Measurements from ENCODE around the gene CD2BP2. TPM values are rescaled to one million over a fixed set of nuclear protein-coding genes. Genes with fewer than 3 reads are reported as not detected.

CD2BP2 gene
- polyA plus RNA-seq, 1 of the 3 experiments (the other 2 are of a cell fraction) = 80.8 TPM

GRCh38 chr16:30355954-30356308, 823 bp upstream of the CD2BP2 start:
- peak; percentile 41 for DNase-seq
- peaks cover 34 to 39% of the 10 kb centered on the region in 2 experiments for H3K4me1 ChIP-seq (ENCODE audit: control insufficient read depth in 1 of 2, insufficient read depth in 2 of 2, low read depth in 1 of 2, low read length in 1 of 2)
- peaks cover 21% of the 10 kb centered on the region for H4K20me1 ChIP-seq (ENCODE audit: insufficient read depth)
- peaks cover 10% of the 10 kb centered on the region for H3F3A ChIP-seq (replicated peaks; ENCODE audit: insufficient read depth)
- peaks cover 20 to 58% of the 10 kb centered on the region in 2 experiments for H3K36me3 ChIP-seq (replicated peaks in 1 of 2; ENCODE audit: control insufficient read depth in 1 of 2, insufficient read depth in 2 of 2, low read length in 1 of 2)
- 70% methylated on average over 3 of the region's 7 CpGs for WGBS (ENCODE audit: low lambda C conversion rate)
- H2AFZ ChIP-seq (ENCODE audit: low read depth) = peak overlapping the region; percentile 60; the same call in 1 of the 2 replicates
- no peaks in the 10 kb centered on the region for H3K9me3 ChIP-seq
- POLR2A ChIA-PET = interaction anchor here (1.2 to 1.6 kb wide), 5 partner anchors 9 to 53 kb away, joined by 3 to 19 read pairs (median 5); partner anchors contain the start of genes TBC1D10B and ZNF48
- H3K4me2 ChIP-seq = peak overlapping the region; percentile 96
- no peaks in the 10 kb centered on the region for H3K9me2 ChIP-seq
- peaks cover 42% of the 10 kb centered on the region for H3K79me2 ChIP-seq (ENCODE audit: insufficient read depth)
- peak overlapping the region; percentile 93 to 99 for H3K4me3 ChIP-seq (ENCODE audit: low read depth in 2 of 2, low read length in 1 of 2)
- H3K9ac ChIP-seq = peak overlapping the region; percentile 96
- CTCF ChIA-PET = interaction anchor here (1.1 to 3.6 kb wide), 4 partner anchors 13 to 53 kb away, joined by 3 to 23 read pairs (median 4); partner anchors contain the start of genes TBC1D10B and ZNF771
- TF ChIP-seq POLR2AphosphoS5 (IDR thresholded peaks at IDR 0.05; ENCODE audit: low read depth, low read length) (no peak), FOSL2 (IDR thresholded peaks at IDR 0.05; ENCODE audit: borderline replicate concordance, low read depth) (no peak), USF1 (IDR thresholded peaks at IDR 0.05; ENCODE audit: borderline replicate concordance, low read depth) (no peak), GATA2 (CRISPR knock-in tag; IDR thresholded peaks at IDR 0.05) (no peak), NFIC (IDR thresholded peaks at IDR 0.05; ENCODE audit: borderline replicate concordance) (no peak), FOXJ3 (CRISPR knock-in tag; IDR thresholded peaks at IDR 0.05) (no peak)
- H3K27ac ChIP-seq (ENCODE audit: low read depth in 2 of 2, low read length in 1 of 2) = peak overlapping the region; percentile 95 to 99
- H3K27me3 ChIP-seq (ENCODE audit: insufficient read depth) = no peaks in the 10 kb centered on the region

- Histone ChIP-seq H3K9me2 (no peaks in the 10 kb centered on the region), H3F3A (replicated peaks; ENCODE audit: insufficient read depth) (peaks cover 13% of the 10 kb centered on the region), H3K4me3 (ENCODE audit: low read depth in 2 of 2, low read length in 1 of 2) (peak overlapping the region; percentile 93 to 99), H3K27ac (ENCODE audit: low read depth in 2 of 2, low read length in 1 of 2) (peak overlapping the region; percentile 89 to 99), H4K20me1 (ENCODE audit: insufficient read depth) (peaks cover 21% of the 10 kb centered on the region), H3K4me2 (peak overlapping the region; percentile 96), H3K27me3 (ENCODE audit: insufficient read depth) (no peaks in the 10 kb centered on the region), H3K36me3 (replicated peaks in 1 of 2; ENCODE audit: control insufficient read depth in 1 of 2, insufficient read depth in 2 of 2, low read length in 1 of 2) (peaks cover 22 to 63% of the 10 kb centered on the region in 2 experiments), H2AFZ (ENCODE audit: low read depth) (peak overlapping the region; percentile 54), H3K4me1 (ENCODE audit: control insufficient read depth in 1 of 2, insufficient read depth in 2 of 2, low read depth in 1 of 2, low read length in 1 of 2) (peaks cover 34 to 39% of the 10 kb centered on the region in 2 experiments), H3K9me3 (no peaks in the 10 kb centered on the region), H3K9ac (peak overlapping the region; percentile 96), H3K79me2 (ENCODE audit: insufficient read depth) (peaks cover 29% of the 10 kb centered on the region)
- WGBS (ENCODE audit: low lambda C conversion rate) = 1% methylated on average over 15 of the region's 36 CpGs
- DNase-seq = peak; percentile 74
- no peak for TF ChIP-seq MEF2A (IDR thresholded peaks at IDR 0.05; ENCODE audit: borderline replicate concordance, low read depth)
- TF ChIP-seq TCF12 (IDR thresholded peaks at IDR 0.05) = no peak
- no peak for TF ChIP-seq NRF1 (IDR thresholded peaks at IDR 0.05; ENCODE audit: low read depth, low read length)
- TF ChIP-seq FOSL2 (IDR thresholded peaks at IDR 0.05; ENCODE audit: borderline replicate concordance, low read depth) = no peak
- TF ChIP-seq TAF1 (IDR thresholded peaks at IDR 0.05; ENCODE audit: borderline replicate concordance, low read depth, low read length) = no peak; the same call in 1 of the 2 replicates
- no peak for TF ChIP-seq YY1 (IDR thresholded peaks at IDR 0.05; ENCODE audit: low read depth)
- no peak for TF ChIP-seq POLR2AphosphoS5 (IDR thresholded peaks at IDR 0.05; ENCODE audit: low read depth, low read length)
- no peak for TF ChIP-seq TEAD4 (IDR thresholded peaks at IDR 0.05; ENCODE audit: borderline replicate concordance, insufficient read depth)
- TF ChIP-seq SIN3A (IDR thresholded peaks at IDR 0.05; ENCODE audit: borderline replicate concordance, low read depth, low read length) = no peak
- no peak for TF ChIP-seq MXI1 (IDR thresholded peaks at IDR 0.05; ENCODE audit: low read depth, low read length)
- no peak for TF ChIP-seq IRF3 (IDR thresholded peaks at IDR 0.05; ENCODE audit: low read depth, low read length)
- no peak for TF ChIP-seq FOXM1 (IDR thresholded peaks at IDR 0.05; ENCODE audit: low read depth)
- TF ChIP-seq JUND (IDR thresholded peaks at IDR 0.05) = no peak
- TF ChIP-seq EP300 (IDR thresholded peaks at IDR 0.05; ENCODE audit: borderline replicate concordance in 1 of 2, low read depth in 1 of 2, low read length in 1 of 2) = no peak
- TF ChIP-seq RFX5 (IDR thresholded peaks at IDR 0.05; ENCODE audit: low read length) = no peak
- no peak for TF ChIP-seq USF2 (IDR thresholded peaks at IDR 0.05; ENCODE audit: borderline replicate concordance, low read depth, low read length)
- no peak for TF ChIP-seq RAD21 (IDR thresholded peaks at IDR 0.05; ENCODE audit: low read length)
- ChIA-PET POLR2A (interaction anchor here (0.6 to 1.6 kb wide), 10 partner anchors 8 to 178 kb away, joined by 3 to 19 read pairs (median 4); partner anchors contain the start of genes TBC1D10B, ZNF48 and ZNF771), CTCF (interaction anchor here (1.5 to 3.6 kb wide), 4 partner anchors 11 to 54 kb away, joined by 3 to 23 read pairs (median 12); partner anchors contain the start of gene ZNF771)
Observed at GRCh38 chr16:30354423-30355143, 525 bp downstream of the CD2BP2 start.

All from SK-N-SH (cell line).